SU-DHL-6 (cell line): ENCODE measurements around the gene HSPB2.

Source experiments
- EZH2phosphoT487 ChIP-seq: fragments of 200-600 bp; sonication (generic), shearing (Covaris generic); conservative IDR thresholded peaks from 2 replicates; pipeline ENCODE4 v1.6.1; 2018; ENCODE audit warnings: mild to moderate bottlenecking, antibody characterized with exemption, low read length, moderate library complexity, mixed read lengths
- TF ChIP-seq, protein P1 (sequence below): fragments of 200-600 bp; sonication (generic); IDR thresholded peaks from one replicate; pipeline ENCODE4 v1.5.1; 2017; ENCODE audit warnings: antibody characterized with exemption, mild to moderate bottlenecking, low read length, moderate library complexity; ENCODE audit not compliant: insufficient read depth, poor library complexity, severe bottlenecking

DNA sequence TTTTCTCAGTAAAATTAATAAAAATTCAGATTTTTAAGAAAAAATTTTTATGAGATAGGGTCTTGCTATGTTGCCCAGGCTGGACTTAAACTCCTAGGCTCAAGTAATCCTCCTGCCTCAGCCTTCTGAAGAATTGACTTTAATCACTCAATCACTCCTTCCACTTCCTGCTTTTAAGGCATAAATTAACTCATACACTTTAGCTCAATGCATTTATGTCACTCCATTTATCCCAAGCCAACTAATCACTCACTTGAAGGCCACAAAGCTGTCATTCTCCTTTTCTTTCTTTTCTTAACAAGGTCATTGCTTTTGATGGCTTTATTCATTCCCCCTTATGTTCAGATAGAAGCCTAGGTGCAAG lies 42.0 kb upstream of the HSPB2 start:
- TF ChIP-seq, protein P1, sequence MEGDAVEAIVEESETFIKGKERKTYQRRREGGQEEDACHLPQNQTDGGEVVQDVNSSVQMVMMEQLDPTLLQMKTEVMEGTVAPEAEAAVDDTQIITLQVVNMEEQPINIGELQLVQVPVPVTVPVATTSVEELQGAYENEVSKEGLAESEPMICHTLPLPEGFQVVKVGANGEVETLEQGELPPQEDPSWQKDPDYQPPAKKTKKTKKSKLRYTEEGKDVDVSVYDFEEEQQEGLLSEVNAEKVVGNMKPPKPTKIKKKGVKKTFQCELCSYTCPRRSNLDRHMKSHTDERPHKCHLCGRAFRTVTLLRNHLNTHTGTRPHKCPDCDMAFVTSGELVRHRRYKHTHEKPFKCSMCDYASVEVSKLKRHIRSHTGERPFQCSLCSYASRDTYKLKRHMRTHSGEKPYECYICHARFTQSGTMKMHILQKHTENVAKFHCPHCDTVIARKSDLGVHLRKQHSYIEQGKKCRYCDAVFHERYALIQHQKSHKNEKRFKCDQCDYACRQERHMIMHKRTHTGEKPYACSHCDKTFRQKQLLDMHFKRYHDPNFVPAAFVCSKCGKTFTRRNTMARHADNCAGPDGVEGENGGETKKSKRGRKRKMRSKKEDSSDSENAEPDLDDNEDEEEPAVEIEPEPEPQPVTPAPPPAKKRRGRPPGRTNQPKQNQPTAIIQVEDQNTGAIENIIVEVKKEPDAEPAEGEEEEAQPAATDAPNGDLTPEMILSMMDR, result no peak
- TF ChIP-seq EZH2phosphoT487, result no peak
